Natural killer cell (primary cell): ENCODE measurements around the gene COL27A1. TPM values are rescaled to one million over a fixed set of nuclear protein-coding genes. Genes with fewer than 3 reads are reported as not detected.
A peak's percentile ranks its signal among the peaks of the same experiment; 100 is the strongest.

Experiments
- ATAC-seq, 3 donors: fragments of 150-1000 bp in 2 of 3; fragments of 200-7000 bp in 1 of 3; cut with Tn5 transposase; 1 replicate in 1 of 3; 2 replicates in 2 of 3; pipeline ENCODE4 v1.10.0; 2021; ENCODE audit warnings: mild to moderate bottlenecking in 2 of 3, moderate library complexity in 2 of 3
- DNase-seq, 2 donors: peaks; one replicate each; pipeline versions ENCODE4 v3.0.0 to v3.0.0-alpha.2; 2013 to 2021; ENCODE audit warnings: mixed read lengths in 1 of 2
- H3K27ac ChIP-seq: one replicate; pipeline ENCODE4 v1.5.1; 2013; ENCODE audit warnings: mild to moderate bottlenecking, low read length
- H3K27me3 ChIP-seq: one replicate; pipeline ENCODE4 v1.6.1; 2013; ENCODE audit warnings: low read length; ENCODE audit not compliant: control insufficient read depth, insufficient read depth
- H3K36me3 ChIP-seq: one replicate; pipeline ENCODE4 v1.6.1; 2013; ENCODE audit warnings: low read length; ENCODE audit not compliant: control insufficient read depth, insufficient read depth
- H3K4me1 ChIP-seq: one replicate; pipeline ENCODE4 v1.6.1; 2013; ENCODE audit warnings: low read length; ENCODE audit not compliant: control insufficient read depth, insufficient read depth
- H3K4me3 ChIP-seq: one replicate; pipeline ENCODE4 v1.5.1; 2013; ENCODE audit warnings: low read length
- H3K9me3 ChIP-seq: one replicate; pipeline ENCODE4 v1.6.1; 2013; ENCODE audit warnings: low read length; ENCODE audit not compliant: control insufficient read depth, insufficient read depth
- H3K27ac Mint-ChIP-seq, 2 donors: one replicate each; pipeline ENCODE4 v1.8.0; 2022; ENCODE audit warnings: mild to moderate bottlenecking in 2 of 2, mixed read lengths in 2 of 2, moderate library complexity in 1 of 2
- H3K27me3 Mint-ChIP-seq, 2 donors: one replicate each; pipeline ENCODE4 v1.8.0; 2022; ENCODE audit warnings: low read depth in 2 of 2, mixed read lengths in 2 of 2
- H3K36me3 Mint-ChIP-seq: one replicate; pipeline ENCODE4 v1.8.0; 2022; ENCODE audit warnings: mixed read lengths
- H3K4me1 Mint-ChIP-seq, 2 donors: one replicate each; pipeline ENCODE4 v1.8.0; 2022; ENCODE audit warnings: mixed read lengths in 2 of 2
- H3K4me3 Mint-ChIP-seq: one replicate; pipeline ENCODE4 v1.8.0; 2022; ENCODE audit warnings: mild to moderate bottlenecking, moderate library complexity, mixed read lengths
- H3K9me3 Mint-ChIP-seq, 2 donors: one replicate each; pipeline ENCODE4 v1.8.0; 2022; ENCODE audit warnings: mixed read lengths in 2 of 2
- CTCF ChIP-seq: fragments of 200-600 bp; IDR thresholded peaks from one replicate; pipeline ENCODE4 v1.8.0; 2022; ENCODE audit warnings: antibody characterized with exemption
- WGBS: methylation state at CpG from one replicate; pipeline ENCODE4 v1.1.7; 2013; ENCODE audit warnings: missing lambda C conversion rate; ENCODE audit not compliant: insufficient coverage; 5-methylcytosine and 5-hydroxymethylcytosine counted together
- intact Hi-C: fragments of 100-400 bp; cut with micrococcal nuclease; formaldehyde crosslinking; loops from one replicate; pipeline ENCODE4 v1.14.2; 2022
- total RNA-seq, 4 donors: library from RNA; stranded (reverse); fragments of 120-200 nt in 1 of 4; gene quantifications; one replicate each; pipeline versions ENCODE4 v1.2.3 to v1.2.4, GENCODE V29; 2013 to 2022

Gene COL27A1
- total RNA-seq, 3 donors from 2014 or later (not counting 1 experiment from before 2014, with no cell fraction given), result not detected

GRCh38 chr9:114334490-114334889, 179.2 kb downstream of the COL27A1 start:
- no peak for DNase-seq
- peak overlapping the region; percentile 73 to 86 for H3K27ac Mint-ChIP-seq
- H3K36me3 ChIP-seq, result peaks cover 48% of the 10 kb centered on the region

GRCh38 chr9:114335745-114336144, 180.4 kb downstream of the COL27A1 start:
- intact Hi-C loops, result loop anchor here (5.0 kb wide), 1 partner anchor 172 kb away; the partner anchor contains the start of gene WHRN
- peaks cover 20% of the 10 kb centered on the region for H3K4me1 ChIP-seq
- WGBS, result 86% methylated on average over 2 of the region's 2 CpGs
- H3K4me1 Mint-ChIP-seq, result peaks cover 26 to 42% of the 10 kb centered on the region in 2 donors
- peaks cover 60% of the 10 kb centered on the region for H3K36me3 ChIP-seq
- no peak overlapping the region for H3K4me3 Mint-ChIP-seq
- no peaks in the 10 kb centered on the region for H3K27me3 ChIP-seq
- H3K27me3 Mint-ChIP-seq, result no peaks in the 10 kb centered on the region
- H3K27ac ChIP-seq, result no peak overlapping the region
- H3K9me3 ChIP-seq, result no peaks in the 10 kb centered on the region
- no peak for TF ChIP-seq CTCF
- DNase-seq, result no peak
- H3K36me3 Mint-ChIP-seq, result peaks cover 12% of the 10 kb centered on the region
- ATAC-seq, result no peak
- no peak overlapping the region for H3K4me3 ChIP-seq
- H3K9me3 Mint-ChIP-seq, result no peaks in the 10 kb centered on the region
- H3K27ac Mint-ChIP-seq, result peak overlapping the region; percentile 73 to 78

More at GRCh38 chr9:114334490-114334889, 179.2 kb downstream of the COL27A1 start:
- ATAC-seq, result no peak
- no peaks in the 10 kb centered on the region for H3K9me3 ChIP-seq
- H3K27ac ChIP-seq, result no peak overlapping the region
- H3K27me3 ChIP-seq, result no peaks in the 10 kb centered on the region
- no peak for TF ChIP-seq CTCF
- H3K4me1 Mint-ChIP-seq, result peaks cover 23 to 40% of the 10 kb centered on the region in 2 donors
- WGBS, result 85% methylated on average over 8 of the region's 9 CpGs
- H3K36me3 Mint-ChIP-seq, result peaks cover 7% of the 10 kb centered on the region
- H3K4me3 ChIP-seq, result no peak overlapping the region
- no peaks in the 10 kb centered on the region for H3K27me3 Mint-ChIP-seq
- H3K4me1 ChIP-seq, result peaks cover 18% of the 10 kb centered on the region
- intact Hi-C loops, result no loop called here
- H3K4me3 Mint-ChIP-seq, result peak overlapping the region; percentile 4
- H3K9me3 Mint-ChIP-seq, result no peaks in the 10 kb centered on the region

- Mint-ChIP-seq H3K36me3 (peaks cover 16% of the 10 kb centered on the region), H3K27me3 (no peaks in the 10 kb centered on the region), H3K9me3 (no peaks in the 10 kb centered on the region), H3K27ac (peak overlapping the region; percentile 73 to 78), H3K4me3 (no peak overlapping the region), H3K4me1 (peaks cover 25 to 41% of the 10 kb centered on the region in 2 donors)
- intact Hi-C loops, result loop anchor here (5.0 kb wide), 1 partner anchor 171 kb away; the partner anchor contains the start of gene WHRN
- ATAC-seq, result no peak
- no peaks in the 10 kb centered on the region for H3K9me3 ChIP-seq
- H3K4me3 ChIP-seq, result no peak overlapping the region
- TF ChIP-seq CTCF, result no peak
- no peak overlapping the region for H3K27ac ChIP-seq
- no peak for DNase-seq
- H3K36me3 ChIP-seq, result peaks cover 64% of the 10 kb centered on the region
- peaks cover 16% of the 10 kb centered on the region for H3K4me1 ChIP-seq
- WGBS, result 87% methylated on average over 10 of the region's 10 CpGs
- no peaks in the 10 kb centered on the region for H3K27me3 ChIP-seq
These were observed 180.8 kb downstream of the COL27A1 start for GRCh38 chr9:114336157-114336556.
